Stimulated activated CD8-positive, alpha-beta memory T cell treated with anti-CD3 and anti-CD28 coated beads, Interleukin-7, amount 100 ng/mL, for 24 hours (primary cell): Measurements from ENCODE around the gene UBE2Q2.
"Not testable (repeated sequence)": the region's sequence is repeated elsewhere in the genome, so short reads cannot be mapped to it uniquely, and the experiment has no call there.

Source experiments
- DNase-seq: peaks from one replicate; pipeline ENCODE4 v3.0.0-alpha.2; 2020; ENCODE audit warnings: low read depth

The UBE2Q2 gene

DNA sequence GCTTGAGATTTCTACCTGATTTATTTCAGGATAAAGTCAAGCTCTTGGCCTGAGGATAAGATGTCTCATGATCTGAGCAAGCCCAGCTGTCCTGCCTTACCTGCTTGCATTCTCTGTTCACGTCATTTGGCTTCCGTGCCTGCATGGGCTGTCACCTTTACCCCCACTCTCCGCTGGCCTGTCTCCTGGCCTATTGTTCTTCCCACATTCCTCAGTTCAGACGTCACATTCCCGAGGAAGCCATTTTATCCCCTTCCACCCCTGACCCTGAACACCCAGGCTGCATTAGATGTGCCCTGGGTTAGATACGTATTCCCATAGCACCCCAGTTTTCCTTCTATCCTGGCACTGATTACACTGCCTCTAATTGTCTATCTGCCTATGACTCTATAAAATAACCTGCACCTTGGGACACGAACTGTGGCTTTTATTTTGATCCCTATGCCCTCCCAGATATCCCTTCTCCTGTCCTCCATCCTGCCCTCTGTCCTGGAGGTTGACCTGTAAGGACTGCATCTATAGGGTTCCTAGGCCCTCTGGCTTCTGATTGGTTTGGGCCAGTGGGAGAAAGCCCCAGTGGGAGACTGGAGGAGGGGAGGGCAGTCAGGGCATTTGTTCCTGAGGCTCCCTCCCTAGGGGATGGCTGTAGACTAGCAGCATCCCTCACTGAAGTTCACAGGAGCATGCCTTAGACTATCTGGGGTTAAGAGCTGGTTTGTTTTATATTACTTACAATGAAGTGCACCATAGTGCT is 19.2 kb upstream of the UBE2Q2 start:
- no peak for DNase-seq

DNA sequence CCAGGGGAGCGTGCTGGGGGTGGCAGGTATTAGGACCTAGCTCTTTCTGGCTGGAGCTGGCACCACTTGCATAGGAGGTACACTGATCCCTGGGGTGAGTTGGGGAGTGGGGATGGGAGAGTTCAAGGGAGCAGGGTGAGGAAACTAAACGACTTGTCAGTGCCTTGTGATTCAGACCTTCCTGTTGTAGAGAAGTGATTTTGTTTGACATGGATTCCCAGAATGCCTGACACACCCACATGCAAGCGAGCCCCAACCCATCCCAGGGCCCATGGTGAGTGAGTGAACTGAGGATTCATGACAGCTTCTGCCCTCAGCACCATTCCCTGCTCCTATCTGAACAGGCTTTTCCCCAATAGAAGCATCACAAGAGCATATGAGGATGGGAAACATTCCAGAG is 15.6 kb upstream of the UBE2Q2 start:
- DNase-seq, result no peak

DNA sequence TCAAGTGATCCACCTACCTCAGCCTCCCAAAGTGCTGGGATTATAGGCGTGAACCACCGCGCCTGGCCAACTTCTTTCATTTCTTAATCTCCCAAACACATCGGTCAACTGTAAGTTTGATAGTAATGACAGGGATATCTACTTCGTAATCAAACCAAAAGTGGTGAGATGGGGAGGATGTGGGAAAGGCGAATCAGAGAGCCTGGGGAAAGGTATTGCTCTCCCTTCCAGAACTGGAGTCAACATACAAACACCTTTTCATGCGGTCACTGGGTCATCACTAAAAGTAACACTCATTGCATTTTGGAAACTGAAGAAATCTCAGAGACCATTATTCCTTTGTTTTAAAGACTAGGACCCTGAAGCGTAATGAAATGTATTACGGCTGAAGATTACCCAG is 14.8 kb upstream of the UBE2Q2 start:
- no peak for DNase-seq

DNA sequence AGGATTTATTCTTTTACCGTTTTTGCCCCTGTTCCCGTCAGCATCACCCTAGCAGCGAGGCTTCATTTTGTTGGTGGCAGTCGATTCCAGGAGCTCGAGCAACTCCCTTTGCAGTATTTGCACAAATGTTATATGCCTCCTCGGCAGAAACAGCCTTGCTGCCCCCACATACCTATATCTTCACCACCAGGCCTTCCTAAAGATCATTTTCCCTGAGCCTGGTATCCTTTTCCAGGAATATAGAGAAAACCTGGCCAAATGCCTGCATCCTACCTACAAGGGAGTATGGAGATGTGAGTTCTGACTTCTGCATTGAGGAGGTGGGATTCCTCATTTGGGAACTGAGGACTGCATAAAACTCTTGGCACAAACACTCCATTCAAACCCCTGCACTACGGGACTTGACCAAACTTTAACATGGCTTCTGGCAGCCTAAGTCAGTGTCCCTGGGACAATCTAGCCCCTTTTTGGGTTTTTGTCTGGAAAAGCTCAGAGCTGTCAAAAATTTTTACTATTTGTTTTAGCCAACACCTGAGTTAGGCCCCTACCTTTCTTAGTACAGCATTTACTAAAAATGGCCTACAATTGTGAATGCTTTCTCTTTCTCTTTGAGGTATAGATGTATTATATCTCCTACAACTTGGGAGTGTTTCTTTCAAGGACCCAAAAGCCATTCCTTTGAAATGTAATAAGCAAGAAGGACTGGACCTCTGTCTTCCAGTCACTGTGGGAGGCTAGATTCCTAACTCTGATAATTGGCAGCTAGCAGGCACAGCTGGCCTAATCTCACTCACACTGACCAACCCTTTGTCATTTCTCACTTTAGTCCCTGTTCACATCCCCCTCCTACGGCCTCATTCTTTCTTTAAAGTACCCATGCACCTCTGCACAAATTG is 12.1 kb upstream of the UBE2Q2 start:
- DNase-seq, result no peak

DNA sequence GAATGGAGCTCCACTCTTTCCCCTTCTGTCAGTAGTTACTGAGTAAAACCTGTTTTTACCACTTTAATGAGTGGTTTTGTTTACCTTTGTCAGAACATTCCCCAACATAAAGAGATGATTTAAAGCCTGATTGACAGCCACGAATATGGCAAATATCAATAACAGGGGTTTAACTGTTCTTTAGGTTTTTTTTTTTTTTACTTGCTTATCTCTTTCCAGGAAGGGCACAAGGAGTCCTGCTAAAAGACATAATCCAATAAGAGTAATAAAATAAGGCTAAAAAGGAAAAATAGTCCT is 11.5 kb upstream of the UBE2Q2 start:
- DNase-seq, result no peak

DNA sequence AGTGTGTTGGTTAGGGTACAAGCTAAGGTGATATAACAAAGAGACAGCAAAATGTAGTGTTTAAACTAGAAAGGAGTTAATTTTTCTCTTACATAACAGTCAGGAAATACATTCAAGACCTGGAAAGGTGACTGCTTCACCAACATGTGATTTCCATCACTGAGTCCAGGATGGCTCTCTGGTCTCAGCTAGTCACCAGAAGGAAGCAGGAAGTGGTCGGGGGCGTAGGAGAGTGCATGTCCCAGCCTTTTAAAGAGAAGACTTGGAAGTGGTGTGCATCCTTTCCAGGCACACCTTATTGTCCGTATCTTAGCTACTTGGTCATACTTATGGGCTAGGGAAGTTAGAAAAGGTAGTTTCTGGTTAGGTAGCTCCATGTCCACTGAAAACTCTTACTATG is 11.1 kb upstream of the UBE2Q2 start:
- no peak for DNase-seq

DNA sequence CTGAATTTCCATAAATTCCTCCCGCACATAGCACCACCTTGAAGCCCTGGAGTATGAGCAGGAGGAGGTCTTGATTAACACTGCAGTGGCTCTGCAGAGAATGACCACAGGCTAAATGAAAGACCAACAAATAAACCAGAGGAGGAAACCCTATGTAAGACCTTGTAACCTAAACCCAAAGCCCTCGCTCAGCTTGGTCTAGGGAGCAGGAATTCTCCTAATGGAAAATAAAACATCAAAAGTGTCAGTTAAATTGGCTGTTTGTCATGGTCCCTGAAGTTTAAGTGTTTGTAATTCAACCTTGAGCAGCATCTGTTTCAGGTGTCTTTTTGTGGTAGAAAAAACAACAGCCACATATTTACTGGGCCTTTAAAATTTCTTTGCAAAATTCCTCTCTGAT is 9.2 kb upstream of the UBE2Q2 start:
- DNase-seq, result no peak

DNA sequence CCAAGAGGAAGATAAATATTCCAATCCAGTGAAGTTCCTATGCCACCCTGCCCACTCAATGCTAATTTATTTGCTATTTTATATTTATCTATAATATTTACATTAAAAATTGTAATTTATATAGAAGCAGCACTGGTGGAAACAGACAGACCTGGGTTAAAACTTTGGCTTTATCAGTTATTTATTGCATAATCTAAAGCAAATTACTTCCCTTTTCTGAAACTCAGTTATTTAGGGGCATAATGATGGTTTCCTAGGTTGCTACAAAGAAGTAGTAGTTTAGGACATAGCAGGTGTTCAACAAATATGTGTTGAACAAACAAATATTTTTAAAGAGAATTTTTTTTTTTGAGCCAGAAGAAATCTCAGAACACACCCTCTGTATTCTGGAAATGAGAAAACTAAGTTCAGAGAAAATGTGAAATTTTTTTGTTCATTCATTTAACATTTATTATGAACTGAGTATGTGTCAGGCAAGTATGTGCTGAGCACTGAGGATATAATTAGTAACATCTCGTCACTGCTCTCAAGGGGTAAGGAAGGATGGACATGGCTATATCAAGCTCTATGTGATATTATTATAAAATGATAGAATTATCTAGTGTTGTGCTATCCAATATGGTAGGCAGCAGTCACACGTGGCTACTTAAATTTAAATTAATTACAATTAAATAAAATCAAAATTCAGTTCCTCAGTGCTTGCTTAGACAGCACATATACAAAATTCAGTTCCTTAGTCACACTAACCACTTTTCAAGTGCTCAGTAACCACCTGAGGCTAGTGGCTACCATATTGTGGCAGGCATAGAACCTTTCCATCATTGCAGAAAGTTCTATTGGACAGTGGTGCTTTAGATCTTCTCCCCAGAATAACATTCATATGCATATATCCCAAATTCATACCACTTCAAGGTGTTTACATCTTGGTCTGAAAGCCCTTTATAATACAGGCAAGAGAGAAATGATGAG is 7.0 kb upstream of the UBE2Q2 start:
- no peak for DNase-seq

DNA sequence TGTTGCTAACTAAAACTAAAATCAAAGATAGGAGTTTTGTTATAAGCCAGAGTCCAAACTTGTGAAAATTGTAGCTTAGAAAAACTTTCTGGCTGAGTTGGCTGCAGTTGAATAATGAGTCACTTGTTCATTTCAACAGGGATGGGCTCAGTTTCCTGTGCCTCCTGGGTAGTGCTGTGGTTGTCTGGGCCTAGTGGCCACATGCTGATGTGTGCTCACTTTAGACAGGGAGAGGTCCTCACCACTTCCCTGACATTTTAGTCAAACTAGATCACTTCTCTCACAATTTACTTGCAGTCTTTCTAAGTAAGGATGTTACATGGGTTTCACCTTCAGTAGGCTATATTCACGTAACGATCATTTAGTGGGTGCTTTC is 6.3 kb upstream of the UBE2Q2 start:
- peak; percentile 5 for DNase-seq

DNA sequence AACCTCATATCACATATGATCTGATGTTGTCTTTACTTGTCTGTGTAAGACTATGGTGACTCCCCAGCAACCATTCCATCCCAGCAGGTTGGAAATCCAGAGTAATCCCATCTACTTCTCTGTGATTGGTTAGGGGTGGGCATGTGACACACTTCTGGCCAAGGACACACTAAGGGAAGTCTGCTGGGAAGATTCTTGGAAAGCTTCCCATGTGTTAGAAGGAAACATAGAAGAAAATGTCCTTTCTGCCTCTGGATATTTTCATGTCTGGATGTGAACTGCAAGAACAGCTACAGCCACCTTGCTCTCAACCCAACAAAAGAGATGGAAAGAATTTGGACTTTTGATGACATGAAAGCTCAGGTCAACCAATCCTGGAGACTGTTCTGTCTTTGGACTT is 2.6 kb upstream of the UBE2Q2 start:
- no peak for DNase-seq

DNA sequence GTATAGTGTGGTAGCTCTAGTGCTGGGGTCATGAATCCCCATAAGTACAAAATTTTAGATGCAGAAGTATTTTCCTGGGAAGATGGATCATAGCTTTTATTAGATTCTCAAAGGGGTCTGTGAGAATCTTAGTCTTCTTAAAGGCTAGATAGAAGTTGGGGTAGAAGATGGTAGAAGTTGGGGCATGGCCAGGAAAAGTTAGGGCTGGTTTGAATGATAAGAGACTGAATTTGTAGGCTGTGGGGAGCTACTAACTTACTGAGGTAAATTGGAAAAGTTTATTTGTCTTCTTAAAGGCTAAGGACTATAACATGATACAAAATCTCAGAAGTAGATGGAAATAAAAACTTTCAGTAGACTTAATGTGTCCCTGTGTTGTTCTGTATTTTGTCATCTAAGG is 1.6 kb upstream of the UBE2Q2 start:
- no peak for DNase-seq

DNA sequence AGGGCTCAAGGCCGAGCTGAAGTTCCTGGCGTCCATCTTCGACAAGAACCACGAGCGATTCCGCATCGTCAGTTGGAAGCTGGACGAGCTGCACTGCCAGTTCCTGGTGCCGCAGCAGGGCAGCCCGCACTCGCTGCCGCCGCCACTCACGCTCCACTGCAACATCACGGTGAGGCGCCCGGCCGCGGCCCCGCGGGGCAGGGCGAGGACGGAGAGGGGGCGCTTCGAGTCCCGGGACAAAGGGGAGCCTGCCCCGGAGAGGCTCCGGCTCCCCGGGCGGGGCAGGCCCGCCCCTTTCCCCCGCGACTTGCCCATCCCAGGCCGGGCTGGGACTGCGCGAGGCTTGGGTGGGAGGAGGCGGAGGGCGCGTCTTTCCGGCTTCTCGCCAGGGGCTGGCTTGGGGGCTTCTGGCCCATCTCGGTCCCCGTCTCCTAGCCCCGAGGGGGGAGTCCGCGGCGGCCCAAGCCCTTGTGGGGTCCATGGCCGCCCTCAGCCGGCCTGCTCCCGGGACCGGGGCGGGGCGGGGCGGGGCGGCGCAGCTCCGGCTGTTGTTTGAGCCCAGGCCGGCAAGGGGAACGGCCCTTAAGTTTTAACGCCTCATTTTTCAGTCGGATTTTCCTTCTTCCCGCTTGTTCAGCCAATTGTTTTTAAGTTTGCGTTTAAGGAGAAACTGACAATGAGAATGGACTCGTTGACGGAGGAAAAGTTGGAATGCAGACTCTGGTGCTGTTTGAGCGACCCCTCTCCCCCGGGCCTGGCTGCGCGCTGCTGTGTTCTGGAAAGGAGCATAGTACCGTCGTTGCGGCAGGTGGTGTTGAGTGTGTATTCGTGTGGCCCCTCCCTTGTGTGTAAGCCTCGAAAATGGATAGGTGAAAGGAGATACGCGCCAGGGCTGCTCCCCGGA is 683 bp downstream of the UBE2Q2 start:
- peak; percentile 23 for DNase-seq

DNA sequence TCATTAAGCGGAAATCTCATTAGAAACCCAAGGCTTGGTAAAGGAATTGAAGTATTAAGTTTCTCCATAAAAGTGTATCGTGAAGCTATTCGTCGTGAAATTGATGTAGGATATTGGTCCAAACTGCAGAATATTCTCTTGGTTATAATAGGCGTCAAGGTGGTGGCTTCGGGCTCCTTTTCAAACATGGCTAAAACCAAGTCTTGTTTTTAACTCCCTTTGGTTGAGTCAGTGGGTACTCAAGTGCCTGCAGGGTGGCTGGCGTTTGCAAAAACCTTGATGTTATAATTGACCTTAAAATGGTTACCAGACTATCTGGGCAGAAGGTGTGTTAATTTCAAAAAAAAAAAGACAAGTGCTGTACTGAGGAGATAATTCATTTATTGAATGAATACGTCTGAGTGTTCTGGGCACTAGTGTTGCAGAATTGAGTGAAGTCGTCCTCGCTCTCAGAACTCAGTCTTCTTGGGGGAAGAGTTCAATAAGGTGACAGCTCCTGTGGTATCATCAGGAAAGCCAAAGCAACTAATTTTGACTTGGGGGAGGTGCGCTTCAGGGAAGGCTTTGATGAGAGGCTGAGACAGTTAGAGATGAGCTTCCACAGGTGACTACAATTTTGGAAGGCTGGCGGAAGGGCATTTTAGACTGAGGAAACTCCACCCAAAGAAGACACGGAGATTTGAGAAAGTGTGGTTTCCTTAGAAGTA is 1.5 kb downstream of the UBE2Q2 start:
- DNase-seq, result no peak

DNA sequence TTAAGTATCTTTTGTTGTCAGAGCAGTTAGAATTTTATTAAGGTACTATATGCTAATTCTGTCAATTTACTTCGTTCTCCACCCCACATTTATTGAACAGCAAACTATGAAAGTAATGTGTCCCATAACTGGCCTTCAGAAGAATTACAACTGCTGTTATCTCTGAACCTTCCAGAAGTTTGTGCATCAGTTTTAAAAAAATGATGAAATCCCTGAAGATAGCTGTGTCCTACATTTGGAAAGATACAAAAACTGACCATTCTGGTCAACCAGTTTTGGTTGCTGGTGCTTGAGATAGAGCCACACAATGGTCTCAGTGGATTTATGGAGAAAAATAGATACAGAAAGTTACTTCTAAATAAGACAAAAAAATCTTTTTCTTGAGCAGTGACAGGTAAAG is 5.9 kb downstream of the UBE2Q2 start:
- no peak for DNase-seq

DNA sequence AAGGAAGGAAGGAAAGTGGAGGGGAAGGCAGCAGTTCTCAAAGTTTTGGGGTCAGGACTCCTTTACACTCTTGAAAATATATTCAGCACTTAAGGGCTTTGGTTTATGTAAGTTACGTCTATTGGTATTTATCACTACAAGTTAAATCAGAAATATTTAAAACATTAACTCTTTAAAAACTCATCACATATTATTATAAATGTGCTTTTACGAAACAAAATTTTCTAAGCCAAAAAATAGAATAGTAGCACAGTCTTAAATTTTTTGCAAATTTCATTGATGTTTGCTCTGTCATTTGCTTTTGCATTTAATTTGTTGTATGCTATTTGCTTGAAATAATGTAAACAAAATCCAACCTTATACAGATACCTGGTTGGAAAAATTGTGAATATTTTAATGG is 7.5 kb downstream of the UBE2Q2 start:
- no peak for DNase-seq

DNA sequence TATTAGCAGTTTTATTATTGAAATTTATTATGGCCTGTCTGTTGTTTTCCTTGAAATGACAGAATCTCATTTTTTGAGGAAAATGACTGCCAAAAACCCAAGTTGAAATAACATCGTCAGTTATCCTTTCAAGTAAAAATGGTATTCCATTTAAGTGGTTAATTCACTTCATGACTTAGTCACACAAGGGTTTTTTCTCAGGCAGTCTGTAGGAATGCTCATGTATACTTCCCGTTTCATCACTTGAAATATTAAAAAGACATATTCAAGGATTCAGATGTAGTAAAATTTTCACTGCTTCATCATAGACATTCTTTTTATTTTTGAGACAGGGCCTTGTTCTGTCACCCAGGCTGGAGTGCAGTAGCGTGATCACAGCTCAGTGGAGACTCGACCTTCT is 8.3 kb downstream of the UBE2Q2 start:
- not testable (repeated sequence) for DNase-seq

DNA sequence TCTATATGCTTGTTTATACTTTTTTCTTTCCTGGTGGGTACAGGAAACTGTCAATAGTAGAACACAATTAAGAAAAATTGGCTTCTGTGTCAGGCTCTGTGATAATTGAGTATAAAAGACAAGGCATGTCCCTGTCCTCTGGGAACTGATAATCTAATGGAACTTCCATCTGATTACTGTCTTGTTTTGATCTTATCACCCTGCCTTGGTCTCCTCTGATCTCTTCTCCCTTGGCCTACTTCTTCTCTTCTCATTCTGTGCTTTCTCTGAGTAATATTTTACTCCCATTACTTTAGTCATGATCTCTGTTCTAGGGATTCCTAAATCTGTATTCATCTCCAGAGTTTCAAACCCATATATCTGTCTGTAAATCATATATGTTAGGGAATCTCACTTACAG is 14.6 kb downstream of the UBE2Q2 start:
- no peak for DNase-seq

DNA sequence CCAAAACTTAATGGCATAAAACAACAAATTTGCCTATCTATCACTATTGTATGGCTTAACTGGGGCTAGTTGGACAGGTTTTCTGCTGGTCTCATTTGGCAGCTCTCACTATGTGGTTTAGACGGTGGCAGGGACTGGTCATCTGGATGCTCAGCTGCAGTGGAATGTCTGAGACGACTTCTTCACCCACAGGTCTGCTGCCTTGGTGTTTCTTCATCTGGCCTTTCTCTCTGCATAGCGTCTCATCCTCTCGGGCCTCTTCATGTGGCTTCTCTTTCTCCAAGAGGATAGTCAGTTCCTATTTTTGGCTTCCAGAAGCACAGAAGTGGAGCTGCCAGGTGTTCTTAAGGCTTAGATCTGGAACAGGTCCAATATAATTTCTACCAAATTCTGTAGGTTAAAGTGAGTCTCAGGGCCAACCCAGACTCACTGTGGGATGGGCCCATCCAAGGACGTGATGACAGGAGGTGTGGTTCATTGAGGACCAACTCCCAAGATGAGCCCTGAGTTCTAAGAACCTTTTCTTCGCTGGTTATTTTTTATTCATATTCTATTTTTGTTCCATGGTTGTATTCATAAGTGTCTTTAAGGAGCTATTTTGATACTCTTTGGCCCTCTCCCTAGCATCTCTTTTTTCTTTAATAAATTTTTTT is 18.6 kb downstream of the UBE2Q2 start:
- no peak for DNase-seq

DNA sequence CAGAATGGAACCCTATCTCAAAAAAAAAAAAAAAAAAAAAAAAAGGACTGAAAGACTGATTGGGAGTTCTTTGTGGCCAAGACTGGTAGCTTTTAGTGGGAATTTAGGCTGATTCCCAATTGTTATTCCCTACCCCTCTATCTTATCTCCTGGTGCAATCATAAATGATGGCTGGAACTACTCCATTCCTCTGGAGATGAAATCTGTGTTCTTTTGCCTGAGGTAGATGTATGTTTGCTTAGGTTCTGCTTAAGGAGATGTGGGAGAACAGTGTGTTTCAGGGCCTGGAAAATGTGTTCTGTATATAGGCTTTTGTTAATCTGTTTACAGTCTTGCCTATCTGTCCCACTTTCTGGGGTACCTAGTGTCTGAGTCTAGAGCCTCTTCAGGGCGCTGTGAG is 19.5 kb downstream of the UBE2Q2 start:
- no peak for DNase-seq
